ENCODE data around the gene UBAP1. TPM values are rescaled to one million over a fixed set of nuclear protein-coding genes. Genes with fewer than 3 reads are reported as not detected.
"Not testable (repeated sequence)": the region's sequence is repeated elsewhere in the genome, so short reads cannot be mapped to it uniquely, and the experiment has no call there.

Gene UBAP1
- total and polyA plus RNA-seq, 5 experiments from 2014 or later, result 36.3 to 48.1 (median 38.9) TPM

DNA sequence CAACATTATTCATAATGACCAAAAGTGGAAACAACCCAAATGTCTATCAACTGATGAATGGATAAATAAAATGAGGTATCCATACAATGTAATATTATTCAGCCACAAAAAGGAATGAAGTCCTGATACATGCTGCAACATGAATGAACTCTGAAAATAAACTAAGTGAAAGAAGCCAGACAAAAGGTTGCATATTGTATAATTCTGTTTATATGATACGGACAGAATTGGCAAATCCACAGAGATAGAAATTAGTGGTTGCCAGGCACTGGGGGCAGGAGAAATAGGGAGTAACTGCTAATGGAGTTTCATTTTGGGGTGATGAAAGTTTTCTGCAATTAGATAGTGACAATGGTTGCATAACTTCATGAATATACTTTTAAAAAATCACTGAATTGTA, 103.3 kb downstream of the UBAP1 start:
- Mint-ChIP-seq H3K27me3 (no peaks in the 10 kb centered on the region), H3K4me3 (no peak overlapping the region), H3K36me3 (no peaks in the 10 kb centered on the region), H3K4me1 (peaks cover 0 to 7% (median 4%) of the 10 kb centered on the region in 4 donors), H3K9me3 (no peaks in the 10 kb centered on the region), H3K27ac (no peak overlapping the region)
- DNase-seq, result no peak
- POLR2A ChIA-PET, result no interaction called here
- no peak for ATAC-seq

DNA sequence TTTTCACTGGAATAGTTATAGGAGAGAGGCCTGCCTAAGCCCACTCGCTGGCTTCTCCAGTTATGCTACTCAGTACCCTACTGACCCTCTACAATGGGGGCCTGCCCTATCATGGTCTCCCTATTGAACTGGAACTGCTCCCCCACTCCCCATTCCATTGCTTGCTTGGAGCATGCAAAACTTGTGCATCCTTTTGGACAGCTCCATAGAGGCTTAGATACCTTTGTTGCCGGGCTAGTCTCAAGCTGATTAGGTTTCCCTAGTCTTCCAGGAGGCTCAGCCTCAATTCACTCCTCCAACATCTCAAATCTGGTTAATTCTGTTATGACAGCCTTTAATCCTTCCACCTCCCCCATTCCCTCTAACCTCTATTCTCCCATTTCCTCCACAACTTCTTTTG, 110.3 kb downstream of the UBAP1 start:
- DNase-seq, result no peak
- POLR2A ChIA-PET, result no interaction called here
- Mint-ChIP-seq H3K27ac (no peak overlapping the region), H3K4me3 (no peak overlapping the region), H3K4me1 (no peaks in the 10 kb centered on the region), H3K36me3 (no peaks in the 10 kb centered on the region), H3K27me3 (no peaks in the 10 kb centered on the region), H3K9me3 (no peaks in the 10 kb centered on the region)
- no peak for ATAC-seq

DNA sequence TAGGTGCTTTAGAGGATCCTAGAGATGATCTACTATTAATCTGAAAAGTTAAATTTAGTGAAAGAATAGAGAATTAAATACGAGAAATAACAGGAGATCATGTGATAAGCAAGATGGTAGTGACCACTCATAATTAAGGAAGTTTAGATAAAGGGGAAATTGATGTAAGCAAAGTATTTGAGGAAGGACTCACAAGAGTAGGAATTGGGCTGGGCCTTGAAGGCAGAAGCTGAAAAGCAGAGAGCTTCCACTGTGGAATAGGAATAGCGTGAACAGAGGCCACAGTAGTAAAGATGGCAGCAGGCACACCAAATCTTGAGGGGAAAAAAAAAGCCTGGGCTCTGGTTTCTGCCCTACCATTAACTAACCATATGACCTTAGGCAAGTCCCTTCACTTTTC, 112.2 kb downstream of the UBAP1 start:
- Mint-ChIP-seq H3K4me3 (no peak overlapping the region), H3K4me1 (no peaks in the 10 kb centered on the region), H3K27ac (no peak overlapping the region), H3K9me3 (no peaks in the 10 kb centered on the region), H3K36me3 (no peaks in the 10 kb centered on the region), H3K27me3 (no peaks in the 10 kb centered on the region)
- DNase-seq (no peak), ATAC-seq (no peak)
- POLR2A ChIA-PET, result no interaction called here

DNA sequence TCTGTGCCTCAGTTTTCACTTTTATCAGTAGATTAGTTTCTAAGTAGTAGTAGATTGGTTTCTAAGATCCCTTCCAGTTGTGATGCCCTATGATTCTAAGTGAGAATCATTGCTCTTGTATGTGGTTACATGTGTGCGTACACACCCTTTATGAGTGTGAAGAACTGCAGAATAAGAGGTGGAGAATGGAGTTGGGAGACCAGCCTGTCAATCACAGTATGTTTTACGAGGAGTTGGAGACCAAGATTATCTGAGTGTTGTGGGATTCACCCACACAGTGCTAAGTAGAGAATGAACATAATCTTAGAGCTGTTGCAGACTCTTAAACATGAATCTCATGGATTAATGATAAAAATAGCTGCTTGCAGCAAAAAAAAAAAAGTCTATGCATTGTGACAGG, 112.6 kb downstream of the UBAP1 start:
- ATAC-seq (no peak), DNase-seq (no peak)
- Mint-ChIP-seq H3K4me3 (no peak overlapping the region), H3K4me1 (no peaks in the 10 kb centered on the region), H3K27me3 (no peaks in the 10 kb centered on the region), H3K27ac (no peak overlapping the region), H3K9me3 (no peaks in the 10 kb centered on the region), H3K36me3 (no peaks in the 10 kb centered on the region)
- POLR2A ChIA-PET, result no interaction called here

DNA sequence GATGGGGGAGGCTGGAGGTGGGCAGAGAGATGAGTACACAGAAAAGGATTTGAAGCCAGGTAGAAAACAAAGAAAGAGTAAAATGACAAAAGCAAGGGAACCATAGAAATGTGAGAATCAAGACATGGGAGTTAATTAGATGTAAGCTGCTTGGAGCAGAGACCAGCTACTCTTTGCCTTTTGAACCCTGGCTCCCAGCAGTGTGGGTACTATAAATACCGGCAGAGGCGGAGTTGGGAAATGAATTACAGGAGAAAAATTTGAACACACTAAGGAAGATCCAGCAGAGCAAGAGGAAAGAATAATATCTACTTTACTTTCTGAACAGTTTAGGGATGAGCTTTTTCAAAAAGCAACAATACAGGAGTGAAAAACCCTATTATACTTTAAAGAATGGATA, 113.7 kb downstream of the UBAP1 start:
- no peaks in the 10 kb centered on the region for H3K9me3 Mint-ChIP-seq
- POLR2A ChIA-PET, result no interaction called here
- no peak for ATAC-seq

DNA sequence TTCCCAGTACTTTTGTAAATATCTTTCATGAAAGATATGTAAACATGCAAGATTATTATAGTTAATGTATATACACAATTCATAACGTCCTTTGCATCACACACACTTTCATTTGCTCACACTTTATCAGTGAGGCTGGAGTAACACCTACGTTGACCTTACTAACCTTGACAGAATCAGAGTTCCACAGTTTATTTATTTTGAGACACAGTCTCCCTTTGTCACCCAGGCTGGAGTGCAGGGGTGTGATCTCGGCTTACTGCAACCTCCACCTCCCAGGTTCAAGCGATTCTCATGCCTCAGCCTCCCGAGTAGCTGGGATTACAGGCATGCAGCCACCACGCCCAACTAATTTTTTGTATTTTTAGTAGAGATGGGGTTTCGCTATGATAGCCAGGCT, 122.2 kb downstream of the UBAP1 start:
- ATAC-seq, H3K27ac Mint-ChIP-seq, H3K4me3 Mint-ChIP-seq, H3K36me3 Mint-ChIP-seq, H3K4me1 Mint-ChIP-seq, H3K9me3 Mint-ChIP-seq, H3K27me3 Mint-ChIP-seq, DNase-seq: not testable (repeated sequence)
- POLR2A ChIA-PET, result interaction anchor here (0.7 kb wide), 1 partner anchor 471 kb away, joined by 8 read pairs; no protein-coding TSS in a partner anchor

More for the DNA sequence above, 113.7 kb downstream of the UBAP1 start:
- no peak for DNase-seq
- H3K4me1 Mint-ChIP-seq, result no peaks in the 10 kb centered on the region
- no peak overlapping the region for H3K4me3 Mint-ChIP-seq
- no peaks in the 10 kb centered on the region for H3K36me3 Mint-ChIP-seq
- no peaks in the 10 kb centered on the region for H3K27me3 Mint-ChIP-seq
- H3K27ac Mint-ChIP-seq, result no peak overlapping the region

Other genes starting within 250 kb of the UBAP1 start
- 10 to 100 TPM; 38.4 to 39.5 TPM for gene UBAP2, start 130.2 kb upstream of the UBAP1 start, total RNA-seq
- gene UBAP2, start 130.2 kb upstream of the UBAP1 start, polyA plus RNA-seq, result 10 to 100 TPM in 2 of 3 donors, 1 to 10 TPM in 1; 7.1 to 16.7 (median 14.9) TPM
- gene DCAF12, start 52.3 kb upstream of the UBAP1 start, total RNA-seq, result 10 to 100 TPM; 21.5 to 24.0 TPM
- gene DCAF12, start 52.3 kb upstream of the UBAP1 start, polyA plus RNA-seq, result 10 to 100 TPM in 2 of 3 donors, 1 to 10 TPM in 1; 9.0 to 14.8 (median 13.9) TPM
- gene KIF24, start 150.2 kb downstream of the UBAP1 start, total RNA-seq, result under 1 TPM; 0.19 to 0.44 TPM
- gene KIF24, start 150.2 kb downstream of the UBAP1 start, polyA plus RNA-seq, result not detected
- 10 to 100 TPM; 18.9 to 19.3 TPM for gene NUDT2, start 150.5 kb downstream of the UBAP1 start, total RNA-seq
- 10 to 100 TPM; 28.0 to 71.2 (median 35.1) TPM for gene NUDT2, start 150.5 kb downstream of the UBAP1 start, polyA plus RNA-seq
- gene MYORG, start 197.9 kb downstream of the UBAP1 start, total RNA-seq, result 1 to 10 TPM; 1.2 to 1.5 TPM
- gene MYORG, start 197.9 kb downstream of the UBAP1 start, polyA plus RNA-seq, result under 1 TPM; 0.17 to 0.39 (median 0.37) TPM

All from naive thymus-derived CD8-positive, alpha-beta T cell (primary cell).